ENCODE measurements around the gene SELE. TPM values are rescaled to one million over a fixed set of nuclear protein-coding genes. Genes with fewer than 3 reads are reported as not detected.
"Not testable (repeated sequence)": the region's sequence is repeated elsewhere in the genome, so short reads cannot be mapped to it uniquely, and the experiment has no call there.

The SELE gene
- total RNA-seq, 1 donor from 2014 or later: not detected

DNA sequence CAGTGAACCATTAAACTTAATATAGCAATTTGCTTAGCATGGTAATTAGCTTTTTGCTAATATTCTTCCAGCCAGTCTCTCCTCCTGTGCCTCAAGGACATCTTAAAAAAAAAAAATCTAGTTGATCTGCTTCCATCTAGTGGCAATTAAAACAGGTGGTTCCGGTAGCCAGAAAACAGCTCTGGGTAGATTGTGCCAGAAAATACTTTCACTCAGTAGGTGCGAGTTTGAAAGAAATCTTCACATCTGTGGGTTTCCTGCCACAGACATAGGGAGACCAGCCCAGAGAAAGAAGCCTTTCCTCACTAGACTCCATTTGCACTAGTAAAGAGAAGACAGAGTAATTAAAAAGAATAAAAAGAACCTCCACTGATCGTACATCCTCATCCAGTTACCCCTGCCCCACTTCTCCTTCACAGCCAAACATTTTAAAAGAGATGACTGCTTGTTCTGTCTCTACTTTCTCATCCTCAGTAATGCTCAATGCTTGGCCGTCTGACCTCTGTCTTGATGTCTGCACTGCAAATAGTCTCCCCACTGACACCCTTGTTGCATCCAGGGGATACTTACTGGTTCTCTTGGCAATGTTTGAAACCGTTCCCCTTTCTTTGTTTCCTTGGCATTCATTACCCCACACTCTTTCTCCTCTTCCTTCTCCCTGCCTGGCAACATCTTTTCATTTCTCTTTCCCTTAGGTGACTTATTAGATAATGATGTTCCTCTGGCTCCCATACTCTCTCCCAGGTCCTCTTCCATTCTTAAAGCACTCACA lies 39.4 kb downstream of the SELE start:
- no peak for DNase-seq
- Mint-ChIP-seq H3K27ac (ENCODE audit: unreplicated experiment) (no peak overlapping the region), H3K27me3 (ENCODE audit: unreplicated experiment) (peaks cover 2% of the 10 kb centered on the region), H3K4me3 (ENCODE audit: unreplicated experiment) (no peak overlapping the region), H3K36me3 (ENCODE audit: unreplicated experiment) (no peaks in the 10 kb centered on the region), H3K9me3 (ENCODE audit: unreplicated experiment) (no peaks in the 10 kb centered on the region), H3K4me1 (ENCODE audit: low read depth, unreplicated experiment) (no peaks in the 10 kb centered on the region)
- TF ChIP-seq, protein P1, sequence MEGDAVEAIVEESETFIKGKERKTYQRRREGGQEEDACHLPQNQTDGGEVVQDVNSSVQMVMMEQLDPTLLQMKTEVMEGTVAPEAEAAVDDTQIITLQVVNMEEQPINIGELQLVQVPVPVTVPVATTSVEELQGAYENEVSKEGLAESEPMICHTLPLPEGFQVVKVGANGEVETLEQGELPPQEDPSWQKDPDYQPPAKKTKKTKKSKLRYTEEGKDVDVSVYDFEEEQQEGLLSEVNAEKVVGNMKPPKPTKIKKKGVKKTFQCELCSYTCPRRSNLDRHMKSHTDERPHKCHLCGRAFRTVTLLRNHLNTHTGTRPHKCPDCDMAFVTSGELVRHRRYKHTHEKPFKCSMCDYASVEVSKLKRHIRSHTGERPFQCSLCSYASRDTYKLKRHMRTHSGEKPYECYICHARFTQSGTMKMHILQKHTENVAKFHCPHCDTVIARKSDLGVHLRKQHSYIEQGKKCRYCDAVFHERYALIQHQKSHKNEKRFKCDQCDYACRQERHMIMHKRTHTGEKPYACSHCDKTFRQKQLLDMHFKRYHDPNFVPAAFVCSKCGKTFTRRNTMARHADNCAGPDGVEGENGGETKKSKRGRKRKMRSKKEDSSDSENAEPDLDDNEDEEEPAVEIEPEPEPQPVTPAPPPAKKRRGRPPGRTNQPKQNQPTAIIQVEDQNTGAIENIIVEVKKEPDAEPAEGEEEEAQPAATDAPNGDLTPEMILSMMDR (IDR thresholded peaks at IDR 0.05; ENCODE audit: partially characterized antibody, unreplicated experiment): no peak

GRCh38 chr1:169692756-169693460 lies 41.0 kb downstream of the SELE start:
- Mint-ChIP-seq H3K9me3 (ENCODE audit: unreplicated experiment) (no peaks in the 10 kb centered on the region), H3K4me1 (ENCODE audit: low read depth, unreplicated experiment) (no peaks in the 10 kb centered on the region), H3K36me3 (ENCODE audit: unreplicated experiment) (no peaks in the 10 kb centered on the region), H3K27ac (ENCODE audit: unreplicated experiment) (no peak overlapping the region), H3K4me3 (ENCODE audit: unreplicated experiment) (no peak overlapping the region), H3K27me3 (ENCODE audit: unreplicated experiment) (peaks cover 2% of the 10 kb centered on the region)
- TF ChIP-seq, protein P1 (IDR thresholded peaks at IDR 0.05; ENCODE audit: partially characterized antibody, unreplicated experiment): no peak
- DNase-seq: no peak

DNA sequence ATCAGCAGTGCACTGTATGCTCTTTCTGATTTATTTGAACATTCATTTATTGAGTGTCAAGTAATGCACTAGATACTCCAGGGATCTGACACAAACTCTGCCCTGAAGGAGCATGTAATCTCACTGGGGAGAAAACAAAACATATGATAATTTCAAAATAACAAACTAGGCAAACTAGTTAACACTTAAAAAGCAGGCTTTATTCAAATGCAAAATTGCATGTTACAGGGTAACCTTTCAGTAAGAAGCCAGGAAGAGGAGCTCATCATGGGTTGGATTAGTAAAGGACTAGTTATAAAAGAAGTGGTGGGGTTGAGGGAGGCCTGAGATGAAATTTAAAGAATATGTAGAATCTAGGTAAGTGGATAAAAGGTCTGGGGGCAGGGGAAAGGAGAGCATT lies 43.4 kb downstream of the SELE start:
- no peaks in the 10 kb centered on the region for H3K36me3 Mint-ChIP-seq (ENCODE audit: unreplicated experiment)
- DNase-seq: no peak
- H3K4me1 Mint-ChIP-seq (ENCODE audit: low read depth, unreplicated experiment): no peaks in the 10 kb centered on the region
- H3K27ac Mint-ChIP-seq (ENCODE audit: unreplicated experiment): no peak overlapping the region
- no peak overlapping the region for H3K4me3 Mint-ChIP-seq (ENCODE audit: unreplicated experiment)
- H3K9me3 Mint-ChIP-seq (ENCODE audit: unreplicated experiment): no peaks in the 10 kb centered on the region
- TF ChIP-seq, protein P1 (IDR thresholded peaks at IDR 0.05; ENCODE audit: partially characterized antibody, unreplicated experiment): no peak
- H3K27me3 Mint-ChIP-seq (ENCODE audit: unreplicated experiment): peaks cover 2% of the 10 kb centered on the region

- Mint-ChIP-seq H3K36me3 (ENCODE audit: unreplicated experiment) (no peaks in the 10 kb centered on the region), H3K4me3 (ENCODE audit: unreplicated experiment) (no peak overlapping the region), H3K4me1 (ENCODE audit: low read depth, unreplicated experiment) (no peaks in the 10 kb centered on the region), H3K9me3 (ENCODE audit: unreplicated experiment) (no peaks in the 10 kb centered on the region), H3K27ac (ENCODE audit: unreplicated experiment) (no peak overlapping the region), H3K27me3 (ENCODE audit: unreplicated experiment) (peaks cover 2% of the 10 kb centered on the region)
- TF ChIP-seq, protein P1 (IDR thresholded peaks at IDR 0.05; ENCODE audit: partially characterized antibody, unreplicated experiment): no peak
- no peak for DNase-seq
Observed at GRCh38 chr1:169689395-169689794, 44.5 kb downstream of the SELE start.

GRCh38 chr1:169688377-169688776 lies 45.5 kb downstream of the SELE start:
- not testable (repeated sequence) for H3K9me3 Mint-ChIP-seq (ENCODE audit: unreplicated experiment); DNase-seq; H3K36me3 Mint-ChIP-seq (ENCODE audit: unreplicated experiment); H3K27me3 Mint-ChIP-seq (ENCODE audit: unreplicated experiment); H3K4me3 Mint-ChIP-seq (ENCODE audit: unreplicated experiment); H3K27ac Mint-ChIP-seq (ENCODE audit: unreplicated experiment); H3K4me1 Mint-ChIP-seq (ENCODE audit: low read depth, unreplicated experiment)

Data from glutamatergic neuron (in vitro differentiated cells).